ENCODE data around the gene FGF23. TPM values are rescaled to one million over a fixed set of nuclear protein-coding genes. Genes with fewer than 3 reads are reported as not detected.

Gene FGF23
- total and polyA plus RNA-seq, 2 donors (not counting 1 experiment from before 2014, with no cell fraction given) = not detected

GRCh38 chr12:4327293-4327692, 52.2 kb downstream of the FGF23 start:
- H3K36me3 ChIP-seq (replicated peaks in 1 of 2; ENCODE audit: control extremely low read depth in 1 of 2, control insufficient read depth in 1 of 2, extremely low read depth in 1 of 2, insufficient read depth in 2 of 2, low read length in 1 of 2) = peaks cover 7% of the 10 kb centered on the region in 2 experiments
- Mint-ChIP-seq H3K9me3 (ENCODE audit: insufficient read depth) (no peaks in the 10 kb centered on the region), H3K27me3 (no peaks in the 10 kb centered on the region), H3K27ac (no peak overlapping the region), H3K4me1 (peaks cover 20% of the 10 kb centered on the region), H3K4me3 (no peak overlapping the region)
- H3K79me2 ChIP-seq (ENCODE audit: control insufficient read depth, insufficient read depth, low read length) = peaks cover 59% of the 10 kb centered on the region
- ATAC-seq (ENCODE audit: low read depth) = no peak
- no peak overlapping the region for H3K27ac ChIP-seq (ENCODE audit: low read length in 2 of 2)
- H3K27me3 ChIP-seq (replicated peaks in 1 of 4; ENCODE audit: control extremely low read depth in 1 of 4, control insufficient read depth in 3 of 4, insufficient read depth in 4 of 4, low read length in 3 of 4) = no peaks in the 10 kb centered on the region
- no peak overlapping the region for H3K9ac ChIP-seq (ENCODE audit: low read length)
- no peak overlapping the region for H2AFZ ChIP-seq (ENCODE audit: insufficient read depth, low read depth, low read length, poor library complexity, severe bottlenecking)
- 100% methylated on average over 2 of the region's 2 CpGs for WGBS (ENCODE audit: insufficient coverage)
- intact Hi-C loops (cut with micrococcal nuclease) = no loop called here
- POLR2A ChIA-PET = no interaction called here
- H4K20me1 ChIP-seq (ENCODE audit: control insufficient read depth, insufficient read depth, low read length, poor library complexity, severe bottlenecking) = peaks cover 13% of the 10 kb centered on the region
- no peaks in the 10 kb centered on the region for H3K9me3 ChIP-seq (ENCODE audit: control extremely low read depth in 1 of 3, control insufficient read depth in 2 of 3, insufficient read depth in 1 of 3, low read length in 2 of 3)
- peaks cover 14 to 15% of the 10 kb centered on the region in 2 donors for H3K4me1 ChIP-seq (ENCODE audit: control insufficient read depth in 2 of 2, insufficient read depth in 2 of 2, low read length in 2 of 2)
- CTCF ChIA-PET = no interaction called here
- no peak overlapping the region for H3K4me3 ChIP-seq (ENCODE audit: control extremely low read depth in 1 of 5, extremely low read depth in 1 of 5, insufficient read depth in 1 of 5, low read depth in 2 of 5, low read length in 4 of 5)
- H3K4me2 ChIP-seq (replicated peaks; ENCODE audit: low read depth, low read length, poor library complexity, severe bottlenecking) = no peak overlapping the region
- TF ChIP-seq CTCF (IDR thresholded peaks at IDR 0.05) (no peak), EZH2 (IDR thresholded peaks at IDR 0.05; ENCODE audit: borderline replicate concordance, insufficient read depth, low read depth, low read length, poor library complexity, severe bottlenecking) (no peak)
- no peak for DNase-seq

- no peak for DNase-seq
- no peak overlapping the region for H3K4me2 ChIP-seq (replicated peaks; ENCODE audit: low read depth, low read length, poor library complexity, severe bottlenecking)
- no peak overlapping the region for H3K9ac ChIP-seq (ENCODE audit: low read length)
- WGBS (ENCODE audit: insufficient coverage) = no CpG with 5 or more reads among the region's 3 CpGs
- peaks cover 13% of the 10 kb centered on the region for H4K20me1 ChIP-seq (ENCODE audit: control insufficient read depth, insufficient read depth, low read length, poor library complexity, severe bottlenecking)
- CTCF ChIA-PET = no interaction called here
- intact Hi-C loops (cut with micrococcal nuclease) = no loop called here
- H3K4me1 ChIP-seq (ENCODE audit: control insufficient read depth in 2 of 2, insufficient read depth in 2 of 2, low read length in 2 of 2) = peaks cover 22 to 24% of the 10 kb centered on the region in 2 donors
- H3K27me3 ChIP-seq (replicated peaks in 1 of 4; ENCODE audit: control extremely low read depth in 1 of 4, control insufficient read depth in 3 of 4, insufficient read depth in 4 of 4, low read length in 3 of 4) = no peaks in the 10 kb centered on the region
- no peak overlapping the region for H3K4me3 ChIP-seq (ENCODE audit: control extremely low read depth in 1 of 5, extremely low read depth in 1 of 5, insufficient read depth in 1 of 5, low read depth in 2 of 5, low read length in 4 of 5)
- ATAC-seq (ENCODE audit: low read depth) = no peak
- Mint-ChIP-seq H3K27ac (no peak overlapping the region), H3K27me3 (no peaks in the 10 kb centered on the region), H3K4me1 (peaks cover 28% of the 10 kb centered on the region), H3K4me3 (no peak overlapping the region), H3K9me3 (ENCODE audit: insufficient read depth) (no peaks in the 10 kb centered on the region)
- H3K36me3 ChIP-seq (replicated peaks in 1 of 2; ENCODE audit: control extremely low read depth in 1 of 2, control insufficient read depth in 1 of 2, extremely low read depth in 1 of 2, insufficient read depth in 2 of 2, low read length in 1 of 2) = peaks cover 3 to 6% of the 10 kb centered on the region in 2 experiments
- TF ChIP-seq CTCF (IDR thresholded peaks at IDR 0.05) = no peak
- no peaks in the 10 kb centered on the region for H3K9me3 ChIP-seq (ENCODE audit: control extremely low read depth in 1 of 3, control insufficient read depth in 2 of 3, insufficient read depth in 1 of 3, low read length in 2 of 3)
- H2AFZ ChIP-seq (ENCODE audit: insufficient read depth, low read depth, low read length, poor library complexity, severe bottlenecking) = no peak overlapping the region
- peaks cover 72% of the 10 kb centered on the region for H3K79me2 ChIP-seq (ENCODE audit: control insufficient read depth, insufficient read depth, low read length)
- POLR2A ChIA-PET = no interaction called here
- no peak overlapping the region for H3K27ac ChIP-seq (ENCODE audit: low read length in 2 of 2)
These were observed 53.5 kb downstream of the FGF23 start for GRCh38 chr12:4325966-4326365.

All from B cell (primary cell).